ENCODE data around the gene GATA5. TPM values are rescaled to one million over a fixed set of nuclear protein-coding genes. Genes with fewer than 3 reads are reported as not detected.

GATA5 gene
- total and polyA plus RNA-seq, 2 donors from 2014 or later: 1.0 to 6.9 TPM

DNA sequence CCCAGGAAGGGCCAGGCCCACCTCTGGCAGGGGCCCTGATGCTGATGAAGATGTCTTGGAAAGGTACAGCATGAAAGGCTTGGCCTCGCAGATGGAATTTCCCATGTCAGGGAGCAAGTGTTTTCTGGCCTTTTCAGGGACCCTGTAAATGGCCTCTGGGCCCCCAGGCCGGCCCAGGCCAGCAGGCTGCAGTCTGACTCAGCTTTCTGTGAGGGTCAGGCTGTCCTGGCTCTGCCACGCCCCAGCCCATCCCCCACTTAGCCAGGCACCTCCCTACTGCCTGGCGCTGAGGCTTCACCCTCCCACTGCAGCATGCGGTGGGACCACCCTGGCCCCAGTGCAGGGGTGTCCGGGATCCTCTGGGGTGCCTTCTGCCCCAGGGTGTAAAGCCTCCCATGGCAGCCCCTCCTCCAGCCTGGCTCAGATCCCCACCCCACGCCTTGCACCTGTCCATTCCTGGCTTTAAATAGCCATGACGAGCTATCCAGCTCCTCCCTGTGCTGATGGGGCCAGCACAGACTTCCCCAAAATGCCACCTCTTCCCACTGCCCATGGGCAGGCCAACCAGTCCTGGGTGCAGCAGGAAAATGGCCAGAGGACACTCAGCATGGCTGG lies 35.6 kb upstream of the GATA5 start:
- no peaks in the 10 kb centered on the region for H3K9me3 ChIP-seq (ENCODE audit: control insufficient read depth in 2 of 3, insufficient read depth in 1 of 3, low read length in 3 of 3)
- no peak overlapping the region for H3K27ac ChIP-seq (ENCODE audit: low read depth in 2 of 2, low read length in 2 of 2)
- TF ChIP-seq, protein P1, sequence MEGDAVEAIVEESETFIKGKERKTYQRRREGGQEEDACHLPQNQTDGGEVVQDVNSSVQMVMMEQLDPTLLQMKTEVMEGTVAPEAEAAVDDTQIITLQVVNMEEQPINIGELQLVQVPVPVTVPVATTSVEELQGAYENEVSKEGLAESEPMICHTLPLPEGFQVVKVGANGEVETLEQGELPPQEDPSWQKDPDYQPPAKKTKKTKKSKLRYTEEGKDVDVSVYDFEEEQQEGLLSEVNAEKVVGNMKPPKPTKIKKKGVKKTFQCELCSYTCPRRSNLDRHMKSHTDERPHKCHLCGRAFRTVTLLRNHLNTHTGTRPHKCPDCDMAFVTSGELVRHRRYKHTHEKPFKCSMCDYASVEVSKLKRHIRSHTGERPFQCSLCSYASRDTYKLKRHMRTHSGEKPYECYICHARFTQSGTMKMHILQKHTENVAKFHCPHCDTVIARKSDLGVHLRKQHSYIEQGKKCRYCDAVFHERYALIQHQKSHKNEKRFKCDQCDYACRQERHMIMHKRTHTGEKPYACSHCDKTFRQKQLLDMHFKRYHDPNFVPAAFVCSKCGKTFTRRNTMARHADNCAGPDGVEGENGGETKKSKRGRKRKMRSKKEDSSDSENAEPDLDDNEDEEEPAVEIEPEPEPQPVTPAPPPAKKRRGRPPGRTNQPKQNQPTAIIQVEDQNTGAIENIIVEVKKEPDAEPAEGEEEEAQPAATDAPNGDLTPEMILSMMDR (IDR thresholded peaks at IDR 0.05; ENCODE audit: borderline replicate concordance, extremely low read depth, insufficient read depth): no peak
- no peaks in the 10 kb centered on the region for H3K27me3 ChIP-seq (ENCODE audit: control insufficient read depth, insufficient read depth, low read length)
- H3K36me3 ChIP-seq (ENCODE audit: control insufficient read depth in 2 of 3, insufficient read depth in 3 of 3, low read length in 3 of 3): no peaks in the 10 kb centered on the region
- no peak for DNase-seq
- FAIRE-seq: no peak
- no peak overlapping the region for H3K9ac ChIP-seq (ENCODE audit: low read length in 3 of 3)
- intact Hi-C loops (cut with DNase I): no loop called here
- H3K4me3 ChIP-seq (ENCODE audit: low read length in 3 of 3): no peak overlapping the region
- no peaks in the 10 kb centered on the region for H3K4me1 ChIP-seq (ENCODE audit: control insufficient read depth in 2 of 3, insufficient read depth in 2 of 3, low read depth in 1 of 3, low read length in 3 of 3)

DNA sequence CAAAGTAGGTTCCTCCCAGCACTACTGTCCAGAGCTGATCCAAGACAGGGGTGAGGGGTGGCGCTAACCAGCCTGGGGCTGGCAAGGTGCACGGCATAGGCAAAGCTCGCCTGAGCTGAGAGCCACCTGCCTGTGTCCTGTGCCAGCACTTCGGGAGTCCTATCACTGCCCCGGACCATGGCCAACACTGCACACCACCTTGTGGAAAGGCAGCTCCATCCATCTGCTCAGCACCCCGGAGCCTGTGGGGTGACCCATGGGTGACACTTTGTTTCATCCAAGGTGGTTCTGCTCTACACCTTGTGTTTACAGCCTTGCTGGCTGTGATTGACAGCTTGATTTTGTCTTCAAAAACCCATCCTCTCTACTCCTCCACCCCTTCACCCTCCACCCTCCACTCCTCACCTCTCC lies 32.9 kb upstream of the GATA5 start:
- Histone ChIP-seq H3K27me3 (ENCODE audit: control insufficient read depth, insufficient read depth, low read length) (no peaks in the 10 kb centered on the region), H3K9ac (ENCODE audit: low read length in 3 of 3) (no peak overlapping the region), H3K27ac (ENCODE audit: low read depth in 2 of 2, low read length in 2 of 2) (no peak overlapping the region), H3K36me3 (ENCODE audit: control insufficient read depth in 2 of 3, insufficient read depth in 3 of 3, low read length in 3 of 3) (no peaks in the 10 kb centered on the region), H3K4me1 (ENCODE audit: control insufficient read depth in 2 of 3, insufficient read depth in 2 of 3, low read depth in 1 of 3, low read length in 3 of 3) (no peaks in the 10 kb centered on the region), H3K9me3 (ENCODE audit: control insufficient read depth in 2 of 3, insufficient read depth in 1 of 3, low read length in 3 of 3) (no peaks in the 10 kb centered on the region), H3K4me3 (ENCODE audit: low read length in 3 of 3) (no peak overlapping the region)
- TF ChIP-seq, protein P1 (IDR thresholded peaks at IDR 0.05; ENCODE audit: borderline replicate concordance, extremely low read depth, insufficient read depth): no peak
- intact Hi-C loops (cut with DNase I): no loop called here
- DNase-seq: no peak
- no peak for FAIRE-seq

DNA sequence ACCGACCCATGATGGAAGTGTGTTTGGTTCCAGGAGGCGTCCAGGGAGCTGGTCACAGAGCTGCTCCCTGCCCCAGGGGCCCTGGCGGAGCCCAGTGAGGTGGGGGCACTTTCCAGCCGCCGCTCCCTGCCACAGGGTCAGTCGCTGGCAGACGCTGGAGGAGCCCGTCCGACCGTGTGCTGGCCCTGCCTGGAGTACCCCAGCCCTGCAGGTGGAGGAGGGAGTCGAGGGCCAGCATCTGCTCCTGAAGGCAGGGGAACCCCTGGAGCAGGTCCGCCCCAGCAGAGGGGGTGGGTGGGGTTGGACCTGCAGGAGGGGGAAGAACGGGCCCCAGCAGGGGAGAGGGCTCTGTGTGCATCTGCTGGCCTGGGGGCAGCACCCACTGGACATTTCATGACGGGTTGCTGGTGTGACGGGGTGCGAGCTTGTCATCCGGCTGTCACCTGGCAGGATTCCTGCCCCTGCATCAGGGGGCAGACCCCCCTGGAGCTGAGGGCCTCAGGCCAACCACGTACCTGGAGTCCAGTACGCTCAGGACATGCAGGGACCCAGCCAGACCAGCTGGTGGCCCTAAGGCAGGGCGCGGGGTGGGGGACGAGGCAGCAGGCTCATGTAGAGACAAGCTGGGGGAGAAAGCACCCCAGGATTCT lies 32.3 kb upstream of the GATA5 start:
- Histone ChIP-seq H3K27ac (ENCODE audit: low read depth in 2 of 2, low read length in 2 of 2) (no peak overlapping the region), H3K36me3 (ENCODE audit: control insufficient read depth in 2 of 3, insufficient read depth in 3 of 3, low read length in 3 of 3) (no peaks in the 10 kb centered on the region), H3K4me1 (ENCODE audit: control insufficient read depth in 2 of 3, insufficient read depth in 2 of 3, low read depth in 1 of 3, low read length in 3 of 3) (no peaks in the 10 kb centered on the region), H3K27me3 (ENCODE audit: control insufficient read depth, insufficient read depth, low read length) (no peaks in the 10 kb centered on the region), H3K4me3 (ENCODE audit: low read length in 3 of 3) (no peak overlapping the region), H3K9me3 (ENCODE audit: control insufficient read depth in 2 of 3, insufficient read depth in 1 of 3, low read length in 3 of 3) (no peaks in the 10 kb centered on the region), H3K9ac (ENCODE audit: low read length in 3 of 3) (no peak overlapping the region)
- TF ChIP-seq, protein P1 (IDR thresholded peaks at IDR 0.05; ENCODE audit: borderline replicate concordance, extremely low read depth, insufficient read depth): no peak
- FAIRE-seq (no peak), DNase-seq (no peak)
- intact Hi-C loops (cut with DNase I): no loop called here

Data from kidney (tissue), 14 donors.